Skeletal muscle satellite cell (primary cell): ENCODE data around the gene ZNF543.

Experiments used
- H3K27me3 ChIP-seq: 2 replicates; pipeline ENCODE4 v1.7.0; 2013; ENCODE audit warnings: low read length; ENCODE audit not compliant: control insufficient read depth, insufficient read depth
- H3K36me3 ChIP-seq: 2 replicates; pipeline ENCODE4 v1.7.0; 2013; ENCODE audit warnings: mild to moderate bottlenecking, control low read depth, low read length; ENCODE audit not compliant: insufficient read depth
- H3K4me1 ChIP-seq: 2 replicates; pipeline ENCODE4 v1.7.0; 2013; ENCODE audit warnings: low read length; ENCODE audit not compliant: control insufficient read depth, insufficient read depth
- H3K4me2 ChIP-seq: 2 replicates; pipeline ENCODE4 v1.7.0; 2013; ENCODE audit warnings: mild to moderate bottlenecking, low read length
- H3K4me3 ChIP-seq: 2 replicates; pipeline ENCODE4 v1.7.0; 2013; ENCODE audit warnings: low read length
- H3K9ac ChIP-seq: 2 replicates; pipeline ENCODE4 v1.7.0; 2013; ENCODE audit warnings: mild to moderate bottlenecking, low read depth, low read length, moderate library complexity
- H3K9me3 ChIP-seq: replicated peaks from 2 replicates; pipeline ENCODE4 v1.7.0; 2013; ENCODE audit warnings: mild to moderate bottlenecking, control low read depth, low read length

Gene ZNF543

GRCh38 chr19:57290970-57291369 is 29.3 kb upstream of the ZNF543 start:
- H3K9ac ChIP-seq: no peak overlapping the region
- H3K4me2 ChIP-seq: no peak overlapping the region
- no peaks in the 10 kb centered on the region for H3K9me3 ChIP-seq
- peaks cover 89% of the 10 kb centered on the region for H3K36me3 ChIP-seq
- H3K27me3 ChIP-seq: no peaks in the 10 kb centered on the region
- no peaks in the 10 kb centered on the region for H3K4me1 ChIP-seq
- no peak overlapping the region for H3K4me3 ChIP-seq

DNA sequence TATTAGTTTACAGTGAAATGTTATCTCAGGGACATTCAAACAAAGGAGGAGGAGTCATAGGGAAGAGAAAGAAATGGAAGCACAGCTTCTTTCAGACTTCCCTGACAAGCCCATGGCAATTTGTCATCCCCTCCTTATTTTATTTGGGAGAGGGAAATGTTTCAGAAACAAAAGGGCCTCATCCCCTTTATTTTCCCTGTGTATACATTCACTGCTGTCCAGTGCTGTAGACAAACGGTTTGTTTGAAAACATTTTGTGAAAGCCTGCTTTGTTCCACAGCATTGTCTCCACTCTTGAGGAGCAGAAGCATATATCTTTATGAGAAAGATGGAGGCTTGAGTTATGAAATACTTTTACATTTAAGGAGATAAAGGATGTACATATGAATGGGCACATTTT is 27.7 kb upstream of the ZNF543 start:
- H3K27me3 ChIP-seq: no peaks in the 10 kb centered on the region
- H3K9ac ChIP-seq: no peak overlapping the region
- no peak overlapping the region for H3K4me3 ChIP-seq
- H3K4me1 ChIP-seq: no peaks in the 10 kb centered on the region
- H3K4me2 ChIP-seq: no peak overlapping the region
- H3K9me3 ChIP-seq: no peaks in the 10 kb centered on the region
- H3K36me3 ChIP-seq: peaks cover 75% of the 10 kb centered on the region

DNA sequence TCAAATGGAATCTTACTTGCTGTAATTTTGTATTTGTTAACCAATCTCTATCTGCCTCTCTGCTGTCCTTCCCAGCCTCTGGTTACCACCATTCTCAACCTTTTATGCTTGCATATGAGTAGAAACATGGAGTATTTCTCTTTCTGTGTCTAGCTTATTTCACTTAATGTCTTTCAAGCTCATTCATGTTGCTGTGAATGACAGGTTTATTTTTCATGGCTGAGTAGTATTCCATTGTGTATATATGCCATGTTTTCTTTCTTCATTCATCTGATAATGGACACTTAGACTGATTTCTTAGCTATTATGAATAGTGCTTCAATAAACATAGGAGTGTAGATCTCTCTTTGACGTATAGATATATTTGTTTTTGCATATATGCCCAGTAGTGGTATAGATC is 26.6 kb upstream of the ZNF543 start:
- H3K4me1 ChIP-seq: no peaks in the 10 kb centered on the region
- H3K27me3 ChIP-seq: no peaks in the 10 kb centered on the region
- no peaks in the 10 kb centered on the region for H3K9me3 ChIP-seq
- no peak overlapping the region for H3K4me3 ChIP-seq
- H3K9ac ChIP-seq: no peak overlapping the region
- H3K36me3 ChIP-seq: peaks cover 71% of the 10 kb centered on the region
- H3K4me2 ChIP-seq: no peak overlapping the region

- Histone ChIP-seq H3K9ac (peak overlapping the region; percentile 16), H3K36me3 (peaks cover 27% of the 10 kb centered on the region), H3K27me3 (no peaks in the 10 kb centered on the region), H3K4me3 (peak overlapping the region; percentile 13), H3K4me2 (peak overlapping the region; percentile 32), H3K9me3 (no peaks in the 10 kb centered on the region), H3K4me1 (peaks cover 21% of the 10 kb centered on the region)
Measured at GRCh38 chr19:57302020-57302465, 18.2 kb upstream of the ZNF543 start.

DNA sequence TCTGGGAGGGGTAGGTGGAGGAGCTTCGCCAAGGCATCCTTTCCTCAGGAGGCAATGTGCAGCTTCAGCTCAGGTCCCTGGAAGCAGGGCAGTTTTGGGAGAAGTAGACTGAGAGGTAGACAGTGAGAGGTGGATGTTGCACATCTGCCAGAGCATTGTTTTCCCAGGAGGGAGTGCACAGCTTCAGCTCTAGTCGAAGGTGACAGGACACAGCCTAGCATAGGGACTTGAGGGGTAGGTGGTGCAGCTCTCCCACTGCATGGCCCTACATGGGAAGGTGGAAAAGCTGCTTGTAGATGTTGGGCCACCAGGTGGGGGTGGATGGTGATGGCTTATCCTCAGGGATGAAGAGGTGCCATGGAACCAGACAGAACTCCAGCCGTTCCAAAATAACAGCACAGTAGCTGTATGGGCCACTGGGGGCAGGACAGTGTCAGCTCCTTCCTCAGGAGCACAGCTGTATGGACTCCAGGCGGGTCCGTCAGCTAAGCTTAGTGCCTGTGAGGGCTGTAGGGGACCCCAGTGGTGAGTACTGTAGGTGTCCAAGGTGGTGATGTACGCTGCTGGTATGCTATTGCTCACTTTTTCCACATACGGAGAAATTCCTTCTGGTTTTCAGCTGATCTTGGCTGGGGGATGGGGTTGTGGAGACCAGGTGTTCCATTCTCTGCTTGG is 17.4 kb upstream of the ZNF543 start:
- Histone ChIP-seq H3K4me1 (peaks cover 21% of the 10 kb centered on the region), H3K36me3 (peaks cover 23% of the 10 kb centered on the region), H3K4me2 (peak overlapping the region; percentile 32), H3K4me3 (no peak overlapping the region), H3K27me3 (no peaks in the 10 kb centered on the region), H3K9ac (peak overlapping the region; percentile 16), H3K9me3 (no peaks in the 10 kb centered on the region)

GRCh38 chr19:57305056-57305455 is 15.2 kb upstream of the ZNF543 start:
- H3K4me3 ChIP-seq: no peak overlapping the region
- H3K9ac ChIP-seq: no peak overlapping the region

DNA sequence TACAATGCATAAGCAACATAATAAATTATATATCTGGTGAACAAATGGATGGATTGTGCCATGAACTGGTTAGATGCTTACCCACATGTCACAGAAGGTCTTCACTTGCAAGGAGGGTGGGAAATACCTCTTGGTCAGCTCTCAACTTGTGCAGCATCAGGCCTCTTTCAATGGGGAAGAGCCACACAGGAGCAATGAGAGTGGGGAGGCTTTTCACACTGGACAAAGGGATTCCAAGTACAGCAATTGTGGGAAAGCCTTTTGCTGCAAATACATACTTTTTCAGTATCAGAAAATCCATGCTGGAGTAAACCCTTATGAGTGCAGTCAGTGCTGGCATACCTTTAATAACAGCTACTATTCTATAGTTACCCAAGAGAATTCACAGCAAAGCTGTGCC is 11.8 kb upstream of the ZNF543 start:
- Histone ChIP-seq H3K9ac (no peak overlapping the region), H3K4me3 (no peak overlapping the region), H3K4me2 (no peak overlapping the region), H3K36me3 (peaks cover under 1% of the 10 kb centered on the region), H3K9me3 (no peaks in the 10 kb centered on the region), H3K4me1 (no peaks in the 10 kb centered on the region), H3K27me3 (no peaks in the 10 kb centered on the region)

More at GRCh38 chr19:57305056-57305455, 15.2 kb upstream of the ZNF543 start:
- peaks cover 16% of the 10 kb centered on the region for H3K36me3 ChIP-seq
- peaks cover 21% of the 10 kb centered on the region for H3K4me1 ChIP-seq
- no peaks in the 10 kb centered on the region for H3K27me3 ChIP-seq
- no peaks in the 10 kb centered on the region for H3K9me3 ChIP-seq
- no peak overlapping the region for H3K4me2 ChIP-seq

DNA sequence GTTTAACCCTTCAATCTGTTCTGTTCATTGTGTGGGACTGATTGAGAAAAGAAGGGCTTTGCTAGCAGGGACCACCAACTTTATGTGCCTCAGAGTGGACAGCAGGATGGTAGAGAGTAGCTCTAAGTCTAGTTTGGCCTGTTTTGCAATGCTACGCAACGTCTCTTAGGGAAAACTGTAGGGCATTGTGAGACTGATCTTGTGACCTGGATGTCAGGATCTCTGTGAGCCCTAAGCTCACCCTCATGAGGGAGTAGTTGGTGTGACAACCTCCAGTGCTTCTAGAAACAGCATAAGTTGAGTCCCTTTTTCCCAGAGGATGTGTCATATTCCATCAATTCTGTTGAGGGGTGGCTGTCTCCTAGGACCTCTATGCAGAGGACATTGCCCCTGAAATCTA is 9.5 kb upstream of the ZNF543 start:
- no peaks in the 10 kb centered on the region for H3K36me3 ChIP-seq
- peaks cover 17% of the 10 kb centered on the region for H3K27me3 ChIP-seq
- H3K9me3 ChIP-seq: no peaks in the 10 kb centered on the region
- H3K4me2 ChIP-seq: no peak overlapping the region
- H3K4me1 ChIP-seq: no peaks in the 10 kb centered on the region
- no peak overlapping the region for H3K4me3 ChIP-seq
- no peak overlapping the region for H3K9ac ChIP-seq

DNA sequence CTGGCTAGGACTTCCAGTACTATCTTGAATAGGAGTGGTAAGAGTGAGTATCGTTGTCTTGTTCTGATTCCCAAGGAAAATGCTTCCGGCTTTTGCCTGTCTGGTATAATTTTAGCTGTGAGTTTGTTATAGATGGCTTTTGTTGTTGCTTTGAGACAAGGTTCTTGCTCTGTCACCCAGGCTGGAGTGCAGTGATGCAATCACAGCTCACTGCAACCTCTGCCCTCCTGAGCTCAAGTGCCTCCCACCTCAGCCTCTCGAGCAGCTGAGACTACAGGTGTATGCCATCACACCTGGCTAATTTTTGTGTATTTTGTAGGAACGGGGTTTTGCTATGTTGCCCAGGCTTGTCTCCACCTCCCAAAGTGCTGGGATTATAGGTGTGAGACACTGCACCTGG is 6.1 kb upstream of the ZNF543 start:
- Histone ChIP-seq H3K9ac (no peak overlapping the region), H3K9me3 (no peaks in the 10 kb centered on the region), H3K27me3 (peaks cover 29% of the 10 kb centered on the region), H3K4me3 (no peak overlapping the region), H3K4me1 (no peaks in the 10 kb centered on the region), H3K36me3 (no peaks in the 10 kb centered on the region), H3K4me2 (no peak overlapping the region)

GRCh38 chr19:57317503-57317902 is 2.8 kb upstream of the ZNF543 start:
- Histone ChIP-seq H3K9ac (no peak overlapping the region), H3K4me3 (peak overlapping the region; percentile 57), H3K9me3 (no peaks in the 10 kb centered on the region), H3K27me3 (peaks cover 29% of the 10 kb centered on the region), H3K4me1 (peaks cover 17% of the 10 kb centered on the region), H3K4me2 (peak overlapping the region; percentile 71), H3K36me3 (no peaks in the 10 kb centered on the region)

DNA sequence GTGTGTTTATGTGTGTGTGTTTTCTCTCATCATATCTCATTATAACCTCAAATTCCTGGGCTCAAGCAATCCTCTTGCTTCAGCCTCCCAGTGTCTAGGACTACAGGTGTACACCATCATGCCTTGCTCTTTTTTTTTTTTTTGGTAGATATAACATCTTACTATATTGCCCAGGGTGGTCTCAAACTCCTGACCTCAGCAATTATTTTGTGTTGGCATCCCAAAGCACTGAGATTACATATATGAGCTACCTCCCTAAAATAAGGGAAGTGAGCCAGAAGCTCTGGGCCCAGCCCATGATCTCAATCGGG is 448 bp upstream of the ZNF543 start:
- Histone ChIP-seq H3K36me3 (peaks cover 13% of the 10 kb centered on the region), H3K27me3 (peaks cover 21% of the 10 kb centered on the region), H3K9ac (peak overlapping the region; percentile 99), H3K4me1 (peaks cover 18% of the 10 kb centered on the region), H3K4me3 (peak overlapping the region; percentile 95), H3K9me3 (no peaks in the 10 kb centered on the region), H3K4me2 (peak overlapping the region; percentile 98)

DNA sequence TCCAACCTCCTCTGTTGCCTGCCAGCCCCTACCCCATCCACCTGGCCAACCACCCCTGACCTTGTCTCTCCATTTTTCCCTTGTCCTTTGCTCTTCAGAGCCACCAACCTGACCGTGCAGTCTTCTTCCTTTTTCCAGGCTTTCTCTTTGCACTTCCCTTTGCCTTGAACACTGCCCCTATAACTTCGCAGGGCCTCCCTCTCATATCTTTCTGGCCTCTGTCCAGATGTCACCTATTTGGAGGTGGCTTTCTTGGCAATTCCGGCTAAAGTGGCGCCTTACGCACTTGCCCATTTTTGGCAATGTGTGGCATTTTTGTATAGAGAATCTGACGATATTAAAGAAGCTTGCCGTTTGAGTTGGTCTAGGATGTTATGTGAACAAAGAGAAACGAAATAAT is 844 bp downstream of the ZNF543 start:
- Histone ChIP-seq H3K9me3 (no peaks in the 10 kb centered on the region), H3K36me3 (peaks cover 25% of the 10 kb centered on the region), H3K27me3 (peaks cover 9% of the 10 kb centered on the region), H3K4me2 (peak overlapping the region; percentile 98), H3K9ac (peak overlapping the region; percentile 99), H3K4me3 (peak overlapping the region; percentile 95), H3K4me1 (peaks cover 18% of the 10 kb centered on the region)
